Endothelial cell of umbilical vein (primary cell): ENCODE results near the gene PPM1D. TPM values are rescaled to one million over a fixed set of nuclear protein-coding genes. Genes with fewer than 3 reads are reported as not detected.

Experiments used
- BruUV-seq: library from RNA; stranded (reverse); fragments of 400-500 nt; replicated peaks from 2 replicates; lab custom pipeline; 2021; lab: Mats Ljungman, UMichigan
- CTCF ChIA-PET: fragments of 300-600, 350-600 bp; sonication (Branson Sonifier 250); formaldehyde crosslinking; loops from one replicate; lab custom pipeline; 2021; ENCODE audit warnings: antibody characterized with exemption, inconsistent platforms; lab: Charles Lee
- POLR2A ChIA-PET: fragments of 300-600, 350-600 bp; sonication (Branson Sonifier 250); formaldehyde crosslinking; loops from one replicate; lab custom pipeline; 2021; ENCODE audit warnings: antibody characterized with exemption, inconsistent platforms; lab: Charles Lee
- DNase-seq: peaks from one replicate; pipeline ENCODE4 v3.0.0-alpha.2; 2011; ENCODE audit warnings: low read depth, low spot score
- FAIRE-seq: peaks from 2 replicates; lab custom pipeline; 2011; peaks lifted over from hg19 to GRCh38; lab: Jason Lieb, UNC
- H2AFZ ChIP-seq: 2 replicates; pipeline ENCODE4 v1.6.0; 2012; ENCODE audit warnings: low read depth, low read length, control low read depth, inconsistent platforms
- H3K27ac ChIP-seq: 2 replicates; pipeline ENCODE4 v1.5.1; 2011; ENCODE audit warnings: low read depth, mild to moderate bottlenecking, control low read depth, low read length, moderate library complexity; ENCODE audit not compliant: insufficient read depth
- H3K27me3 ChIP-seq, 2 experiments: 2 replicates each; pipeline versions ENCODE4 v1.6.0 to v1.6.1; 2011; ENCODE audit warnings: low read length in 2 of 2, mixed read lengths in 1 of 2; ENCODE audit not compliant: control insufficient read depth in 2 of 2, insufficient read depth in 2 of 2
- H3K36me3 ChIP-seq, 2 experiments: 2 replicates in 1 of 2; 3 replicates in 1 of 2; pipeline ENCODE4 v1.5.1; 2011; ENCODE audit warnings: low read length in 2 of 2, mild to moderate bottlenecking in 1 of 2, moderate library complexity in 1 of 2; ENCODE audit not compliant: control insufficient read depth in 2 of 2, insufficient read depth in 2 of 2; ENCODE audit errors: extremely low read depth in 1 of 2
- H3K4me1 ChIP-seq: 3 replicates; pipeline ENCODE4 v1.5.1; 2011; ENCODE audit warnings: mild to moderate bottlenecking, low read length; ENCODE audit not compliant: control insufficient read depth, insufficient read depth; ENCODE audit errors: extremely low read depth
- H3K4me2 ChIP-seq: 2 replicates; pipeline ENCODE4 v1.6.1; 2011; ENCODE audit warnings: low read length, control low read depth, mixed read lengths; ENCODE audit not compliant: insufficient read depth
- H3K4me3 ChIP-seq, 3 experiments: fragments of 200-600 bp in 1 of 3; sonication (generic), shearing (Covaris generic) in 1 of 3; replicated peaks in 1 of 3; 2 replicates each; pipeline ENCODE4 v1.5.1; 2011 to 2016; ENCODE audit warnings: control low read depth in 3 of 3, low read length in 3 of 3, mild to moderate bottlenecking in 2 of 3, inconsistent platforms in 1 of 3, low read depth in 1 of 3, moderate library complexity in 1 of 3; ENCODE audit not compliant: insufficient read depth in 1 of 3
- H3K79me2 ChIP-seq: 2 replicates; pipeline ENCODE4 v1.6.0; 2012; ENCODE audit warnings: low read length, inconsistent platforms; ENCODE audit not compliant: control insufficient read depth, insufficient read depth
- H3K9ac ChIP-seq: replicated peaks from 2 replicates; pipeline ENCODE3; 2011; ENCODE audit warnings: low read length, control low read depth; ENCODE audit not compliant: insufficient read depth; ENCODE audit errors: extremely low read depth
- H3K9me1 ChIP-seq: replicated peaks from 3 replicates; pipeline ENCODE4 v1.6.0; 2011; ENCODE audit warnings: mild to moderate bottlenecking, low read length; ENCODE audit not compliant: control insufficient read depth, insufficient read depth; ENCODE audit errors: extremely low read depth
- H3K9me3 ChIP-seq: replicated peaks from 2 replicates; pipeline ENCODE4 v1.5.1; 2012; ENCODE audit warnings: low read length, inconsistent platforms; ENCODE audit not compliant: control insufficient read depth, insufficient read depth
- H4K20me1 ChIP-seq: replicated peaks from 2 replicates; pipeline ENCODE3; 2011; ENCODE audit warnings: mild to moderate bottlenecking, low read length; ENCODE audit not compliant: control insufficient read depth, insufficient read depth; ENCODE audit errors: extremely low read depth
- CTCF ChIP-seq, 2 donors: IDR thresholded peaks; 1 replicate in 1 of 2; 2 replicates in 1 of 2; pipeline ENCODE4 v1.5.1; 2011; ENCODE audit warnings: low read length in 2 of 2, mild to moderate bottlenecking in 2 of 2, moderate library complexity in 2 of 2, control low read depth in 1 of 2, inconsistent platforms in 1 of 2, low read depth in 1 of 2; ENCODE audit not compliant: insufficient read depth in 1 of 2; ENCODE audit errors: extremely low read depth in 1 of 2
- EZH2 ChIP-seq: IDR thresholded peaks from 2 replicates; pipeline ENCODE4 v1.6.1; 2012; ENCODE audit warnings: borderline replicate concordance, low read depth, mild to moderate bottlenecking, moderate library complexity, low read length, inconsistent platforms; ENCODE audit not compliant: severe bottlenecking
- FOS ChIP-seq: IDR thresholded peaks from 2 replicates; pipeline ENCODE4 v1.6.1; 2011; ENCODE audit warnings: mild to moderate bottlenecking, low read length, moderate library complexity, borderline replicate concordance; ENCODE audit not compliant: insufficient read depth
- GATA2 ChIP-seq: IDR thresholded peaks from 2 replicates; pipeline ENCODE4 v1.7.0; 2011; ENCODE audit warnings: low read depth, mild to moderate bottlenecking, moderate library complexity, mixed read lengths, low read length; ENCODE audit not compliant: insufficient read length, insufficient read depth
- JUN ChIP-seq: IDR thresholded peaks from 2 replicates; pipeline ENCODE4 v1.6.1; 2011; ENCODE audit warnings: borderline replicate concordance, low read depth; ENCODE audit not compliant: insufficient read length, insufficient read depth
- MAX ChIP-seq: IDR thresholded peaks from 2 replicates; pipeline ENCODE4 v1.6.1; 2011; ENCODE audit not compliant: insufficient read depth, insufficient read length
- MYC ChIP-seq: IDR thresholded peaks from one replicate; pipeline ENCODE4 v1.6.1; 2011; ENCODE audit warnings: mild to moderate bottlenecking, low read depth, low read length
- POLR2A ChIP-seq: IDR thresholded peaks from 2 replicates; pipeline ENCODE4 v1.6.1; 2012; ENCODE audit warnings: low read depth, mild to moderate bottlenecking, control low read depth, low read length
- POLR2AphosphoS5 ChIP-seq: IDR thresholded peaks from 2 replicates; pipeline ENCODE4 v1.6.1; 2012; ENCODE audit warnings: low read depth, mild to moderate bottlenecking, control low read depth, low read length, moderate library complexity; ENCODE audit not compliant: insufficient read depth
- dilution Hi-C: fragments of 300-500 bp; cut with MboI; formaldehyde crosslinking; loops from one replicate; pipeline ENCODE4 v1.15.0; 2019; ENCODE audit warnings: low sequenced_read_pairs; ENCODE audit not compliant: extremely low pct_ligation_motif_present
- intact Hi-C: fragments of 100-400 bp; cut with micrococcal nuclease; formaldehyde crosslinking; loops from one replicate; pipeline ENCODE4 v1.10.0; 2022
- polyA plus RNA-seq, 4 experiments: library from polyadenylated mRNA; depleted of rRNA in 3 of 4; stranded (reverse) in 3 of 4; unstranded in 1 of 4; fragments of >200 nt; gene quantifications; 2 replicates each; pipeline versions ENCODE4 v1.2.1 to v1.2.3, GENCODE V29; 2011 to 2012; ENCODE audit warnings: missing spikeins in 1 of 4
- total RNA-seq: library from RNA; stranded (reverse); gene quantifications from 2 replicates; pipeline ENCODE4 v1.2.3, GENCODE V29; 2021

The PPM1D gene
- total and polyA plus RNA-seq, 2 donors (not counting 3 experiments of a cell fraction or from before 2014, with no cell fraction given), result 7.9 to 19.0 TPM

GRCh38 chr17:60579551-60579950 lies 20.4 kb upstream of the PPM1D start:
- no peaks in the 10 kb centered on the region for H3K27me3 ChIP-seq
- no peaks in the 10 kb centered on the region for H3K9me3 ChIP-seq
- no peaks in the 10 kb centered on the region for H4K20me1 ChIP-seq
- no peak for FAIRE-seq
- CTCF ChIA-PET, result interaction anchor here (1.1 kb wide), 1 partner anchor 15 kb away, joined by 3 read pairs; no protein-coding TSS in a partner anchor
- no peak overlapping the region for H3K9ac ChIP-seq
- no peaks in the 10 kb centered on the region for H3K9me1 ChIP-seq
- POLR2A ChIA-PET, result no interaction called here
- no peak for DNase-seq
- no TSS peak for BruUV-seq
- no peak overlapping the region for H3K27ac ChIP-seq
- TF ChIP-seq POLR2AphosphoS5, result no peak
- no peak for TF ChIP-seq MYC
- TF ChIP-seq MAX, result no peak
- no peak for TF ChIP-seq JUN
- TF ChIP-seq EZH2, result no peak
- no peak for TF ChIP-seq FOS
- no peak for TF ChIP-seq GATA2
- TF ChIP-seq POLR2A, result no peak
- no peak for TF ChIP-seq CTCF (IDR thresholded peaks at IDR 0.05; ENCODE audit: extremely low read depth in 1 of 2, insufficient read depth in 1 of 2, low read depth in 1 of 2, low read length in 2 of 2)
- no peak overlapping the region for H3K4me3 ChIP-seq
- H2AFZ ChIP-seq, result no peak overlapping the region
- intact Hi-C loops (loop anchor here (10.0 kb wide), 1 partner anchor 435 kb away; the partner anchor contains the start of gene CA4), dilution Hi-C loops (no loop called here)
- H3K4me1 ChIP-seq, result peaks cover 3% of the 10 kb centered on the region
- no peaks in the 10 kb centered on the region for H3K79me2 ChIP-seq
- no peaks in the 10 kb centered on the region for H3K36me3 ChIP-seq
- no peak overlapping the region for H3K4me2 ChIP-seq
